K562 (cell line): ENCODE results near the gene B3GLCT. TPM values are rescaled to one million over a fixed set of nuclear protein-coding genes. Genes with fewer than 3 reads are reported as not detected.
A peak's percentile ranks its signal among the peaks of the same experiment; 100 is the strongest.

Experiments used
- ADNP ChIP-seq: fragments of 200-800 bp; sonication (Bioruptor generic); IDR thresholded peaks from 2 replicates; pipeline ENCODE4 v1.6.1; 2016; ENCODE audit warnings: missing genetic modification characterization, missing compliant biosample characterization
- BRD9 ChIP-seq: fragments of 450-650 bp; IDR thresholded peaks from 2 replicates; pipeline ENCODE4 v1.6.1; 2018; ENCODE audit warnings: low read depth; ENCODE audit not compliant: partially characterized antibody
- EGR1 ChIP-seq: fragments of 450-650 bp; conservative IDR thresholded peaks from 2 replicates; pipeline ENCODE4 v1.6.1; 2017; ENCODE audit warnings: mild to moderate bottlenecking
- ESRRA ChIP-seq: fragments of 450-650 bp; IDR thresholded peaks from 2 replicates; pipeline ENCODE4 v1.6.1; 2014; ENCODE audit warnings: low read depth, mild to moderate bottlenecking, moderate library complexity, borderline replicate concordance
- GATAD2A ChIP-seq: fragments of 450-650 bp; IDR thresholded peaks from 2 replicates; pipeline ENCODE4 v1.6.1; 2017
- HCFC1 ChIP-seq: IDR thresholded peaks from 2 replicates; pipeline ENCODE4 v1.6.1; 2012; ENCODE audit warnings: low read depth, low read length, improper control_type of control experiment
- HDAC8 ChIP-seq: fragments of 450-650 bp; IDR thresholded peaks from 2 replicates; pipeline ENCODE4 v1.6.1; 2016; ENCODE audit warnings: mild to moderate bottlenecking, missing genetic modification characterization, moderate library complexity, missing compliant biosample characterization
- KLF1 ChIP-seq: fragments of 450-650 bp; IDR thresholded peaks from 2 replicates; pipeline ENCODE4 v1.6.1; 2016; ENCODE audit warnings: missing genetic modification characterization, missing compliant biosample characterization
- MAFG ChIP-seq: fragments of 450-650 bp; conservative IDR thresholded peaks from 2 replicates; pipeline ENCODE4 v1.6.1; 2016; ENCODE audit warnings: missing genetic modification characterization, missing compliant biosample characterization
- NCOR1 ChIP-seq: fragments of 450-650 bp; IDR thresholded peaks from 2 replicates; pipeline ENCODE4 v1.6.1; 2016; ENCODE audit warnings: mild to moderate bottlenecking, moderate library complexity
- POLR2AphosphoS2 ChIP-seq: IDR thresholded peaks from 2 replicates; pipeline ENCODE4 v1.6.1; 2012; ENCODE audit warnings: low read length, improper control_type of control experiment
- PTTG1 ChIP-seq: fragments of 450-650 bp; IDR thresholded peaks from 2 replicates; pipeline ENCODE4 v1.6.1; 2016; ENCODE audit warnings: low read depth, mild to moderate bottlenecking, missing genetic modification characterization, missing compliant biosample characterization
- RAD51 ChIP-seq: fragments of 450-650 bp; IDR thresholded peaks from 2 replicates; pipeline ENCODE4 v1.7.1; 2016; ENCODE audit warnings: low read depth, mild to moderate bottlenecking, borderline replicate concordance
- RBM15 ChIP-seq: fragments of 200-400 bp; formaldehyde crosslinking; IDR thresholded peaks from 2 replicates; pipeline ENCODE4 v1.6.1; 2018; ENCODE audit warnings: mild to moderate bottlenecking, low read length, moderate library complexity; ENCODE audit not compliant: insufficient read depth
- SUPT5H ChIP-seq: fragments of 450-650 bp; IDR thresholded peaks from 2 replicates; pipeline ENCODE4 v1.6.1; 2016
- ZFX ChIP-seq: sonication (generic); formaldehyde crosslinking; IDR thresholded peaks from 2 replicates; pipeline ENCODE4 v1.8.0; 2022; ENCODE audit warnings: mild to moderate bottlenecking, missing genetic modification reagents, moderate library complexity
- ZNF212 ChIP-seq: fragments of 450-650 bp; formaldehyde crosslinking; IDR thresholded peaks from 2 replicates; pipeline ENCODE4 v1.4.0; 2020; ENCODE audit warnings: mild to moderate bottlenecking
- ZNF217 ChIP-seq: sonication (generic); formaldehyde crosslinking; IDR thresholded peaks from 2 replicates; pipeline ENCODE4 v1.8.0; 2022; ENCODE audit warnings: mild to moderate bottlenecking, missing genetic modification reagents
- ZNF583 ChIP-seq: fragments of 250-450 bp; sonication (Bioruptor Pico); IDR thresholded peaks from 2 replicates; pipeline ENCODE4 v1.4.0; 2020
- ZNF699 ChIP-seq: fragments of 250-450 bp; sonication (Bioruptor Pico); IDR thresholded peaks from 2 replicates; pipeline ENCODE4 v1.8.0; 2021; ENCODE audit warnings: mild to moderate bottlenecking, moderate library complexity; ENCODE audit not compliant: insufficient replicate concordance
- ZNF778 ChIP-seq: fragments of 450-650 bp; formaldehyde crosslinking; IDR thresholded peaks from 2 replicates; pipeline ENCODE4 v1.4.0; 2020; ENCODE audit warnings: mild to moderate bottlenecking, moderate library complexity
- polyA plus RNA-seq, 8 experiments: library from polyadenylated mRNA; depleted of rRNA in 4 of 8; stranded (reverse) in 5 of 8; unstranded in 3 of 8; fragments of >200 nt; fragmentation: Nextera tagmentation in 2 of 8; fragmentation: Illumina TruSeq in 1 of 8; extraction: Ambion mirVana in 2 of 8; extraction: Trizol in 1 of 8; gene quantifications; 2 replicates each; pipeline versions ENCODE4 v1.2.1 to v1.2.3, GENCODE V29; 2011 to 2014; ENCODE audit warnings: inconsistent platforms in 1 of 8, missing spikeins in 1 of 8
- total RNA-seq, 7 experiments: library from RNA; depleted of rRNA in 6 of 7; stranded (reverse); fragments of >200 nt in 6 of 7; fragmentation: Illumina TruSeq in 2 of 7; extraction: Trizol in 2 of 7; gene quantifications; 2 replicates each; pipeline versions ENCODE4 v1.2.1 to v1.2.3, GENCODE V29; 2011 to 2021; ENCODE audit warnings: low replicate concordance in 1 of 7
- TF ChIP-seq, protein P1 (sequence below): IDR thresholded peaks from 2 replicates; pipeline ENCODE4 v1.6.1; 2012; ENCODE audit warnings: low read depth, low read length, improper control_type of control experiment, borderline replicate concordance
- TF ChIP-seq, protein P2 (sequence below): fragments of 250-450 bp; sonication (Bioruptor Pico); IDR thresholded peaks from 2 replicates; pipeline ENCODE4 v1.5.0; 2020; ENCODE audit warnings: mild to moderate bottlenecking
- TF ChIP-seq, protein P3 (sequence below): fragments of 250-450 bp; sonication (Bioruptor Pico); IDR thresholded peaks from 2 replicates; pipeline ENCODE4 v1.5.0; 2021; ENCODE audit warnings: mild to moderate bottlenecking, borderline replicate concordance

Gene B3GLCT
- total and polyA plus RNA-seq, 9 of the 15 experiments (the other 6 are each of a cell fraction or from before 2014, with no cell fraction given) = 1.1 to 5.1 (median 2.9) TPM

DNA sequence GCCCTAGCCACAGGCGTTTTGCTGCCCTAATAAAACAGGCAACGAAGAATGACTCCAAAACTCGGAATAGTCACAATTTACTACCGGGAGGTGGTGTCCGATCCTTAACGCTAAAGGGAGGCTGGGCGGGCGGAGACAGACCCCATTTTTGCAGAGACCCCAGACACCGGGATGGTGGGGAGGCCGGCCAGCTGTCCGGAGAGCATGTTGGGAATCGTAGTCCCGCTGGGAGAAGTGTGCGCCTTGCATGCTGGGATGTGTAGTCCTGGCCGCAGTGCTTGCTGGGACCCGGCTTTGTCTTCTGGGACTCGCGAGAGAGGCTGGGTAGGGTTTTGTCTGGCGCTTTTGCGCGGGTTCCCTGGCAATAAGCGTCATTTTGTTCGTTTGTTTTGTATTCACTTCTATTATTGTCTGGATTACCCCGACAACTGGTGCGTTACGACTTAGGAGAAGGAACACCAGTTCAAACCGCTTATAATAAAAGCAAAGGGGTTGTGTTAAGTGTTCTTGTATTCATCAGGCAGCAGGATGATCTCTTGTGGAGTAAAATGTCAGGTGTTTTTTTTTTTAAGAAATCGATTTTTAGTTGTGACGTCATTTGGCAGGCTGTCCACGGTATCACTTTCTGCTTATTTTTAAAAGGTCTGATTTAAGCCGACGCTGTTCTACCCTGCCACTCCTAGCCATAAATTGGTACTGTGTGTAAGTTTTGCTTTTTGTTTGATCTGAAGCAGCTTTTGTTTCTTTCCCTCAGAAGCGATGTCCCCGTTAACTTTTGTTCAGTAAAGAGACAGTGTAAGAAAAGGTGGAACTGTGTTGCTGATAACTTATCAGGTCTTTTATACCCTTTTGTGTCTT is 37.4 kb upstream of the B3GLCT start (continued):
- TF ChIP-seq, protein P1, sequence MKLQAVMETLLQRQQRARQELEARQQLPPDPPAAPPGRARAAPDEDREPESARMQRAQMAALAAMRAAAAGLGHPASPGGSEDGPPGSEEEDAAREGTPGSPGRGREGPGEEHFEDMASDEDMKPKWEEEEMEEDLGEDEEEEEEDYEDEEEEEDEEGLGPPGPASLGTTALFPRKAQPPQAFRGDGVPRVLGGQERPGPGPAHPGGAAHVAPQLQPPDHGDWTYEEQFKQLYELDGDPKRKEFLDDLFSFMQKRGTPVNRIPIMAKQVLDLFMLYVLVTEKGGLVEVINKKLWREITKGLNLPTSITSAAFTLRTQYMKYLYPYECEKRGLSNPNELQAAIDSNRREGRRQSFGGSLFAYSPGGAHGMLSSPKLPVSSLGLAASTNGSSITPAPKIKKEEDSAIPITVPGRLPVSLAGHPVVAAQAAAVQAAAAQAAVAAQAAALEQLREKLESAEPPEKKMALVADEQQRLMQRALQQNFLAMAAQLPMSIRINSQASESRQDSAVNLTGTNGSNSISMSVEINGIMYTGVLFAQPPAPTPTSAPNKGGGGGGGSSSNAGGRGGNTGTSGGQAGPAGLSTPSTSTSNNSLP = no peak
- no peak for TF ChIP-seq ZNF217
- TF ChIP-seq ZNF583 = 0 out of 2 replicates have a peak, but pooled peaks have one; percentile 28
- no peak for TF ChIP-seq ZFX (CRISPR knock-in tag)
- TF ChIP-seq MAFG (tag) = no peak
- TF ChIP-seq RBM15 = no peak
- TF ChIP-seq PTTG1 (tag) = no peak
- no peak for TF ChIP-seq GATAD2A
- TF ChIP-seq POLR2AphosphoS2 = no peak
- no peak for TF ChIP-seq BRD9
- TF ChIP-seq ZNF699 (CRISPR knock-in tag) = no peak
- TF ChIP-seq HDAC8 = no peak
- no peak for TF ChIP-seq NCOR1
- TF ChIP-seq HCFC1 = peak; percentile 96
- TF ChIP-seq ESRRA = peak; percentile 29; the same call in 1 of the 2 replicates
- TF ChIP-seq ZNF212 (CRISPR knock-in tag) = no peak
- TF ChIP-seq, protein P2, sequence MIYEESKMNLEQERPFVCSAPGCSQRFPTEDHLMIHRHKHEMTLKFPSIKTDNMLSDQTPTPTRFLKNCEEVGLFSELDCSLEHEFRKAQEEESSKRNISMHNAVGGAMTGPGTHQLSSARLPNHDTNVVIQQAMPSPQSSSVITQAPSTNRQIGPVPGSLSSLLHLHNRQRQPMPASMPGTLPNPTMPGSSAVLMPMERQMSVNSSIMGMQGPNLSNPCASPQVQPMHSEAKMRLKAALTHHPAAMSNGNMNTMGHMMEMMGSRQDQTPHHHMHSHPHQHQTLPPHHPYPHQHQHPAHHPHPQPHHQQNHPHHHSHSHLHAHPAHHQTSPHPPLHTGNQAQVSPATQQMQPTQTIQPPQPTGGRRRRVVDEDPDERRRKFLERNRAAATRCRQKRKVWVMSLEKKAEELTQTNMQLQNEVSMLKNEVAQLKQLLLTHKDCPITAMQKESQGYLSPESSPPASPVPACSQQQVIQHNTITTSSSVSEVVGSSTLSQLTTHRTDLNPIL = no peak
- peak; percentile 61 for TF ChIP-seq SUPT5H
- TF ChIP-seq EGR1 = peak; percentile 1; the same call in 1 of the 2 replicates
- no peak for TF ChIP-seq ZNF778 (CRISPR knock-in tag)
- no peak for TF ChIP-seq KLF1
- no peak for TF ChIP-seq ADNP
- TF ChIP-seq, protein P3, sequence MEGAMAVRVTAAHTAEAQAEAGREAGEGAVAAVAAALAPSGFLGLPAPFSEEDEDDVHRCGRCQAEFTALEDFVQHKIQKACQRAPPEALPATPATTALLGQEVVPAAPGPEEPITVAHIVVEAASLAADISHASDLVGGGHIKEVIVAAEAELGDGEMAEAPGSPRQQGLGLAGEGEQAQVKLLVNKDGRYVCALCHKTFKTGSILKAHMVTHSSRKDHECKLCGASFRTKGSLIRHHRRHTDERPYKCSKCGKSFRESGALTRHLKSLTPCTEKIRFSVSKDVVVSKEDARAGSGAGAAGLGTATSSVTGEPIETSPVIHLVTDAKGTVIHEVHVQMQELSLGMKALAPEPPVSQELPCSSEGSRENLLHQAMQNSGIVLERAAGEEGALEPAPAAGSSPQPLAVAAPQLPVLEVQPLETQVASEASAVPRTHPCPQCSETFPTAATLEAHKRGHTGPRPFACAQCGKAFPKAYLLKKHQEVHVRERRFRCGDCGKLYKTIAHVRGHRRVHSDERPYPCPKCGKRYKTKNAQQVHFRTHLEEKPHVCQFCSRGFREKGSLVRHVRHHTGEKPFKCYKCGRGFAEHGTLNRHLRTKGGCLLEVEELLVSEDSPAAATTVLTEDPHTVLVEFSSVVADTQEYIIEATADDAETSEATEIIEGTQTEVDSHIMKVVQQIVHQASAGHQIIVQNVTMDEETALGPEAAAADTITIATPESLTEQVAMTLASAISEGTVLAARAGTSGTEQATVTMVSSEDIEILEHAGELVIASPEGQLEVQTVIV (CRISPR knock-in tag) = no peak
- no peak for TF ChIP-seq RAD51
